Erythroblast (primary cell): ENCODE results near the gene ATF2.

Experiments used
- GATA1 ChIP-seq: IDR thresholded peaks from 2 replicates; pipeline ENCODE4 v1.6.1; 2011; ENCODE audit warnings: low read depth, mild to moderate bottlenecking, control low read depth, low read length, moderate library complexity
- POLR2A ChIP-seq: IDR thresholded peaks from 2 replicates; pipeline ENCODE4 v1.6.1; 2011; ENCODE audit warnings: mild to moderate bottlenecking, low read length

DNA sequence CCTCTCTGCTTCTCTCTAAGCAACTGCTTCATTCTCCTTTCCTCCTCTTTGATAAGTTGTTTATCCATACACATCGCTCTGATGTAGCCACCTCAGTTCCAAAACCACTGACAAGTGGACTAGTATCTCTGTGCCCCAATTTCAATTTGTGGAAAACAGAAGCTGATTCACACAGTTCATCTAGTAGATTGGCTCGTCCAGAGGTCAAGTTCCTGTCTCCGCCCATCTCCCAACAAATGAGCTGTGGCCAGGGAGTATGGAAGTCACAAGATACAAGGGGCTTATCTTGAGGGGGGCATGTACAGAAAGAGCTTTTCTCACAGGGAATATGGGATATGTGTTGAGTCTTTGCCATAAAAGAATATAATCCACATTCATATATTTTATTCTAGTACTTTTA lies 145.1 kb downstream of the ATF2 start:
- TF ChIP-seq POLR2A = no peak
- TF ChIP-seq GATA1 = no peak
